K562 (cell line): ENCODE results near the gene ARHGAP12. TPM values are rescaled to one million over a fixed set of nuclear protein-coding genes. Genes with fewer than 3 reads are reported as not detected.

Source experiments
- CHD1 ChIP-seq: fragments of 200-600 bp; sonication (generic); IDR thresholded peaks from one replicate; pipeline ENCODE4 v1.6.1; 2012; ENCODE audit warnings: mild to moderate bottlenecking, moderate library complexity, low read length, inconsistent platforms
- EP300 ChIP-seq: IDR thresholded peaks from 2 replicates; pipeline ENCODE4 v1.6.1; 2012; ENCODE audit warnings: low read length, improper control_type of control experiment
- GTF2A2 ChIP-seq: IDR thresholded peaks from 2 replicates; pipeline ENCODE4 v1.6.1; 2016; ENCODE audit warnings: mild to moderate bottlenecking, missing genetic modification characterization, missing compliant biosample characterization
- LEF1 ChIP-seq: fragments of 450-650 bp; IDR thresholded peaks from 2 replicates; pipeline ENCODE4 v1.6.1; 2016; ENCODE audit warnings: mild to moderate bottlenecking
- MITF ChIP-seq: IDR thresholded peaks from 2 replicates; pipeline ENCODE4 v1.6.1; 2014; ENCODE audit warnings: antibody characterized with exemption
- PKNOX1 ChIP-seq: fragments of 450-650 bp; IDR thresholded peaks from 2 replicates; pipeline ENCODE4 v1.6.1; 2016
- PTBP1 ChIP-seq: fragments of 200-400 bp; formaldehyde crosslinking; IDR thresholded peaks from 2 replicates; pipeline ENCODE4 v1.6.1; 2017; ENCODE audit warnings: low read depth, low read length
- RBM15 ChIP-seq: fragments of 200-400 bp; formaldehyde crosslinking; IDR thresholded peaks from 2 replicates; pipeline ENCODE4 v1.6.1; 2018; ENCODE audit warnings: mild to moderate bottlenecking, low read length, moderate library complexity; ENCODE audit not compliant: insufficient read depth
- RFX1 ChIP-seq: fragments of 450-650 bp; IDR thresholded peaks from 2 replicates; pipeline ENCODE4 v1.6.1; 2016; ENCODE audit warnings: mild to moderate bottlenecking, moderate library complexity
- SMARCA5 ChIP-seq: fragments of 450-650 bp; IDR thresholded peaks from 2 replicates; pipeline ENCODE4 v1.6.1; 2016
- ZBTB40 ChIP-seq, 2 experiments: fragments of 450-650 bp in 1 of 2; sonication (generic) in 1 of 2; formaldehyde crosslinking in 1 of 2; IDR thresholded peaks; 2 replicates each; pipeline versions ENCODE4 v1.7.1 to v1.9.0; 2016 to 2022; ENCODE audit warnings: inconsistent platforms in 1 of 2, mild to moderate bottlenecking in 1 of 2, missing genetic modification reagents in 1 of 2
- ZNF253 ChIP-seq: fragments of 250-450 bp; sonication (Bioruptor Pico); conservative IDR thresholded peaks from 2 replicates; pipeline ENCODE4 v1.6.1; 2021; ENCODE audit warnings: mild to moderate bottlenecking
- ZNF512 ChIP-seq: IDR thresholded peaks from 2 replicates; pipeline ENCODE4 v1.6.1; 2016; ENCODE audit warnings: missing genetic modification characterization, missing compliant biosample characterization
- ZNF57 ChIP-seq: fragments of 450-650 bp; formaldehyde crosslinking; IDR thresholded peaks from 2 replicates; pipeline ENCODE4 v1.4.0; 2020; ENCODE audit warnings: mild to moderate bottlenecking, moderate library complexity
- ZNF76 ChIP-seq: fragments of 250-450 bp; sonication (Bioruptor Pico); IDR thresholded peaks from 2 replicates; pipeline ENCODE4 v1.4.0; 2020; ENCODE audit warnings: mild to moderate bottlenecking, moderate library complexity, borderline replicate concordance
- polyA plus RNA-seq, 8 experiments: library from polyadenylated mRNA; depleted of rRNA in 4 of 8; stranded (reverse) in 5 of 8; unstranded in 3 of 8; fragments of >200 nt; fragmentation: Nextera tagmentation in 2 of 8; fragmentation: Illumina TruSeq in 1 of 8; extraction: Ambion mirVana in 2 of 8; extraction: Trizol in 1 of 8; gene quantifications; 2 replicates each; pipeline versions ENCODE4 v1.2.1 to v1.2.3, GENCODE V29; 2011 to 2014; ENCODE audit warnings: inconsistent platforms in 1 of 8, missing spikeins in 1 of 8
- total RNA-seq, 7 experiments: library from RNA; depleted of rRNA in 6 of 7; stranded (reverse); fragments of >200 nt in 6 of 7; fragmentation: Illumina TruSeq in 2 of 7; extraction: Trizol in 2 of 7; gene quantifications; 2 replicates each; pipeline versions ENCODE4 v1.2.1 to v1.2.3, GENCODE V29; 2011 to 2021; ENCODE audit warnings: low replicate concordance in 1 of 7

Gene ARHGAP12
- total and polyA plus RNA-seq, 9 of the 15 experiments (the other 6 are each of a cell fraction or from before 2014, with no cell fraction given): 4.4 to 18.7 (median 10.1) TPM

- TF ChIP-seq ZBTB40 (IDR thresholded peaks at IDR 0.05) (0 out of 2 replicates have a peak, but pooled peaks have one; percentile 35), ZBTB40 (CRISPR knock-in tag; IDR thresholded peaks at IDR 0.05) (no peak), ZNF253 (CRISPR knock-in tag) (no peak), ZNF76 (CRISPR knock-in tag) (no peak), PKNOX1 (no peak; the same call in 1 of the 2 replicates), CHD1 (no peak), RBM15 (no peak), PTBP1 (no peak), EP300 (peak; percentile 6; the same call in 1 of the 2 replicates), RFX1 (no peak), SMARCA5 (no peak), ZNF512 (tag) (no peak), ZNF57 (no peak), MITF (no peak), LEF1 (peak; percentile 10; the same call in 1 of the 2 replicates), GTF2A2 (tag) (no peak)
These were observed 18.7 kb upstream of the ARHGAP12 start (continued) for GRCh38 chr10:31947144-31947926.
